Measurements from ENCODE around the gene TSPAN32.

Gene TSPAN32

GRCh38 chr11:2345050-2345449, 43.2 kb downstream of the TSPAN32 start:
- no peak for DNase-seq (ENCODE audit: extremely low spot score)
- TF ChIP-seq, protein P1, sequence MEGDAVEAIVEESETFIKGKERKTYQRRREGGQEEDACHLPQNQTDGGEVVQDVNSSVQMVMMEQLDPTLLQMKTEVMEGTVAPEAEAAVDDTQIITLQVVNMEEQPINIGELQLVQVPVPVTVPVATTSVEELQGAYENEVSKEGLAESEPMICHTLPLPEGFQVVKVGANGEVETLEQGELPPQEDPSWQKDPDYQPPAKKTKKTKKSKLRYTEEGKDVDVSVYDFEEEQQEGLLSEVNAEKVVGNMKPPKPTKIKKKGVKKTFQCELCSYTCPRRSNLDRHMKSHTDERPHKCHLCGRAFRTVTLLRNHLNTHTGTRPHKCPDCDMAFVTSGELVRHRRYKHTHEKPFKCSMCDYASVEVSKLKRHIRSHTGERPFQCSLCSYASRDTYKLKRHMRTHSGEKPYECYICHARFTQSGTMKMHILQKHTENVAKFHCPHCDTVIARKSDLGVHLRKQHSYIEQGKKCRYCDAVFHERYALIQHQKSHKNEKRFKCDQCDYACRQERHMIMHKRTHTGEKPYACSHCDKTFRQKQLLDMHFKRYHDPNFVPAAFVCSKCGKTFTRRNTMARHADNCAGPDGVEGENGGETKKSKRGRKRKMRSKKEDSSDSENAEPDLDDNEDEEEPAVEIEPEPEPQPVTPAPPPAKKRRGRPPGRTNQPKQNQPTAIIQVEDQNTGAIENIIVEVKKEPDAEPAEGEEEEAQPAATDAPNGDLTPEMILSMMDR (IDR thresholded peaks at IDR 0.05; ENCODE audit: control extremely low read depth, extremely low read depth, low read depth, missing control alignments) = no peak
- ChIA-PET CTCF (no interaction called here), POLR2A (no interaction called here)

GRCh38 chr11:2346014-2346413, 44.2 kb downstream of the TSPAN32 start:
- no peak for DNase-seq (ENCODE audit: extremely low spot score)
- ChIA-PET CTCF (no interaction called here), POLR2A (no interaction called here)
- TF ChIP-seq, protein P1 (IDR thresholded peaks at IDR 0.05; ENCODE audit: control extremely low read depth, extremely low read depth, low read depth, missing control alignments) = no peak

- CTCF ChIA-PET = no interaction called here
- POLR2A ChIA-PET = no interaction called here
- no peak for DNase-seq (ENCODE audit: extremely low spot score)
- TF ChIP-seq, protein P1 (IDR thresholded peaks at IDR 0.05; ENCODE audit: control extremely low read depth, extremely low read depth, low read depth, missing control alignments) = no peak
Measured at GRCh38 chr11:2346586-2347307, 44.9 kb downstream of the TSPAN32 start.

DNA sequence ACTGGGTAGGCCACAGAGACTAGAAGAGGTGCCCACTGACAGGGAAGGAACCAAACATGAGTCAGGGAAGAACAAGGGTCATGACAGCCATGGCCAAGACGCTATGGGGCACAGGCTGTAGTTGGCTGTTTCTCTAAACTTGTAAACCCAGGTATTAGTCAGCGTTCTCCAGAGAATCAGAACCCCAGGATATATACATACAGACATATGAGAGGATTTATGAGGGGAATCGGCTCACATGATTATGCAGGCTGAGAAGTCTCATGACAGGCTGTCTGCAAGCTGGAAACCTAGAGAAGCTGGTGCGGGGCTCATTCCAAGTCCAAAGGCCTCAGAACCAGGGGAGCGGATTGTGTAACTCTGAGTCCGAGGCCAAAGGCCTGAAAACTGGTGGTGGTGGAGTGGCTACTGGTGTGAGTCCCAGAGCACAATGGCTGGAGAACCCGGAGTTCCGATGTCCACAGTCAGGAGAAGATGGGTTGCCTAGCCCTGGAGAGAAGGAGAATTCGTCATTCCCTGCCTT, 45.6 kb downstream of the TSPAN32 start:
- TF ChIP-seq, protein P1 (IDR thresholded peaks at IDR 0.05; ENCODE audit: control extremely low read depth, extremely low read depth, low read depth, missing control alignments) = no peak
- CTCF ChIA-PET = interaction anchor here (2.9 kb wide), 1 partner anchor 42 kb away, joined by 8 read pairs; no protein-coding TSS in a partner anchor
- POLR2A ChIA-PET = no interaction called here

DNA sequence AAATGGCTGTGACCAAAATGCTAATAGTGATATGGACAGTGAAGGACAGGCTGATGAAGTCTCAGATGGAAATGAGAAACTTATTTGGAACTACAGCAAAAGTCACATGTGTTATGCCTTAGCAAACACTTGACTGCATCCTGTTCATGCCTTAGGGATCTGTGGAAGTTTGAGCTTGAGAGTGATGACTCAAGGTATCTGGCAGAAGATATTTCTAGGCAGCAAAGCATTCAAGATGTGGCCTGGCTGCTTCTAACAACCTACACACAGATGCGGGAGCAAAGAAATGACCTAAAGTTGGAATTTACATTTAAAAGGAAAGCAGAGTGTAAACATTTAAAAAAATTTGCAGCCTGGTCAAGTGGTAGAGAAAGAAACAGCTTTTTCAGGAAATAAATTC, 47.2 kb downstream of the TSPAN32 start:
- DNase-seq (ENCODE audit: extremely low spot score) = no peak
- ChIA-PET CTCF (interaction anchor here (2.9 kb wide), 1 partner anchor 44 kb away, joined by 8 read pairs; no protein-coding TSS in a partner anchor), POLR2A (no interaction called here)
- TF ChIP-seq, protein P1 (IDR thresholded peaks at IDR 0.05; ENCODE audit: control extremely low read depth, extremely low read depth, low read depth, missing control alignments) = no peak

More for the DNA sequence above, 45.6 kb downstream of the TSPAN32 start:
- DNase-seq (ENCODE audit: extremely low spot score) = no peak

DNA sequence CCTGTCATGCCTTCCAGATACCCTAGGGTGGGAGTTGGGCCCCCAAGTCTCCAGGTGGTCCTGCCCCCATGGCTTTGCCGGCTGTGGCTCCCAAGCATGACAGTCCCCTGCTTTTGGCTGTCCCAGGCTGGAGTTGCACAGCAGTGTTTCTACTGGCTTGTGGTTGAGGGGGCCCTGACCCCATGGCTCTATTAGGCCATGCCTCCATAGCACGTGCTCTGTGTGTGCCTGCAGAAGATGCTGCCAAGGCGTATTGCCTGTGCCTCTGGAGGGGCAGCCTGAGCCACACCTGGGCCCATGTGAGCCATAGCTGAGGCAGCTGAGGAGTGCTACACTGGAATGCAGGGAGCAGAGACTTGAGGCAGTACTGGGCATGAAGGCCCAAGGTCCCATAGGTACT, 49.9 kb downstream of the TSPAN32 start:
- CTCF ChIA-PET = no interaction called here
- TF ChIP-seq, protein P1 (IDR thresholded peaks at IDR 0.05; ENCODE audit: control extremely low read depth, extremely low read depth, low read depth, missing control alignments) = no peak
- POLR2A ChIA-PET = no interaction called here
- DNase-seq (ENCODE audit: extremely low spot score) = no peak

Measured in GM10248 (cell line).